Mesothelial cell of epicardium (in vitro differentiated cells): ENCODE data around the gene TATDN2. TPM values are rescaled to one million over a fixed set of nuclear protein-coding genes. Genes with fewer than 3 reads are reported as not detected.

ENCODE experiments used
- DNase-seq, 2 experiments: peaks; one replicate each; pipeline ENCODE4 v3.0.0; 2021; ENCODE audit warnings: low spot score in 2 of 2; ENCODE audit not compliant: unreplicated experiment in 2 of 2
- H3K27ac Mint-ChIP-seq: 2 replicates; pipeline ENCODE4 v1.8.0; 2021; ENCODE audit warnings: mixed read lengths
- H3K27me3 Mint-ChIP-seq: 2 replicates; pipeline ENCODE4 v1.8.0; 2021; ENCODE audit warnings: low read depth, mixed read lengths
- H3K36me3 Mint-ChIP-seq: 2 replicates; pipeline ENCODE4 v1.8.0; 2021; ENCODE audit warnings: mixed read lengths
- H3K4me1 Mint-ChIP-seq: 2 replicates; pipeline ENCODE4 v1.8.0; 2021; ENCODE audit warnings: mixed read lengths
- H3K4me3 Mint-ChIP-seq: 2 replicates; pipeline ENCODE4 v1.8.0; 2021; ENCODE audit warnings: mild to moderate bottlenecking, moderate library complexity, mixed read lengths
- H3K9me3 Mint-ChIP-seq: 2 replicates; pipeline ENCODE4 v1.8.0; 2021; ENCODE audit warnings: mixed read lengths
- total RNA-seq: library from RNA; stranded (reverse); gene quantifications from 3 replicates; pipeline ENCODE4 v1.2.1, GENCODE V29; 2021
- TF ChIP-seq, protein P1 (sequence below): fragments of 200-600 bp; sonication (generic); IDR thresholded peaks from one replicate; pipeline ENCODE4 v1.5.0; 2021; ENCODE audit warnings: antibody characterized with exemption; ENCODE audit not compliant: unreplicated experiment

The TATDN2 gene
- total RNA-seq, 1 donor from 2014 or later = 40.6 TPM

DNA sequence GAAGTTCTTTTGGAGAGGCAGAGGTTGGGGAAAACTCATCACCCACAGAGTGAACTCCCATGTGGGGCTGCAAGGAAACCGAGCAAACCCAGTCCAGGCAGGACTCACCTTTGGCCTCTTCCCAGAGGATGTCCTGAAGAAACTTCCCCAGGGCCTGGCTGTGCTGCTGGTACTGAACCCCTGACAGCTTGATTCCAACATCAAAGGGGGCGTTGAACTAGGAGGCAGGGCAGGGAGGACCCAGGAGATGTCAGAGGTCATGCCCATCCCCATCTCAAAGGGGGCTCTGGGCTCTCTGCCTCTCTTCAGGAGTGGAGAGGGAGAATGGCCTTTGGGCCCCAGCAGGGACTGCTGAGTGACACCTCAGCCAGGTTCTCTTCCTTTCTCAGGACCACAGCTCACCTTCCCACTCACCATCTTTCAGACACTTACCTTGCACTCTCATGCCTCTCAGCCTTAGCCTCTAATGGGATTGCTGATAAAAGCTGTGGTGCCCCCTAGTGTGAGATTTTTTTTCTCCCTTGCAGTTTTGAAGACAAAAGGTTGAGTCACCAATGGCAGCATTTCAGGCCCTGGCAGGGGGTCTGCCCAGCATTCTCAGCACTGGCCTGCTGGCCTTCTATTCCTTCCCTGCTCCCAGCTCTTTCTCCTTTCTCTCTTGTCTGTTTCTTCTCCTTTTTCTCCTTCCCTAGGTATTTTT is 38.5 kb downstream of the TATDN2 start:
- DNase-seq = no peak
- Mint-ChIP-seq H3K27ac (no peak overlapping the region), H3K27me3 (no peaks in the 10 kb centered on the region), H3K36me3 (peaks cover 6% of the 10 kb centered on the region), H3K4me3 (no peak overlapping the region), H3K4me1 (no peaks in the 10 kb centered on the region), H3K9me3 (no peaks in the 10 kb centered on the region)
- TF ChIP-seq, protein P1, sequence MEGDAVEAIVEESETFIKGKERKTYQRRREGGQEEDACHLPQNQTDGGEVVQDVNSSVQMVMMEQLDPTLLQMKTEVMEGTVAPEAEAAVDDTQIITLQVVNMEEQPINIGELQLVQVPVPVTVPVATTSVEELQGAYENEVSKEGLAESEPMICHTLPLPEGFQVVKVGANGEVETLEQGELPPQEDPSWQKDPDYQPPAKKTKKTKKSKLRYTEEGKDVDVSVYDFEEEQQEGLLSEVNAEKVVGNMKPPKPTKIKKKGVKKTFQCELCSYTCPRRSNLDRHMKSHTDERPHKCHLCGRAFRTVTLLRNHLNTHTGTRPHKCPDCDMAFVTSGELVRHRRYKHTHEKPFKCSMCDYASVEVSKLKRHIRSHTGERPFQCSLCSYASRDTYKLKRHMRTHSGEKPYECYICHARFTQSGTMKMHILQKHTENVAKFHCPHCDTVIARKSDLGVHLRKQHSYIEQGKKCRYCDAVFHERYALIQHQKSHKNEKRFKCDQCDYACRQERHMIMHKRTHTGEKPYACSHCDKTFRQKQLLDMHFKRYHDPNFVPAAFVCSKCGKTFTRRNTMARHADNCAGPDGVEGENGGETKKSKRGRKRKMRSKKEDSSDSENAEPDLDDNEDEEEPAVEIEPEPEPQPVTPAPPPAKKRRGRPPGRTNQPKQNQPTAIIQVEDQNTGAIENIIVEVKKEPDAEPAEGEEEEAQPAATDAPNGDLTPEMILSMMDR = no peak

GRCh38 chr3:10287936-10288574 is 39.8 kb downstream of the TATDN2 start:
- H3K36me3 Mint-ChIP-seq = no peaks in the 10 kb centered on the region
- H3K27ac Mint-ChIP-seq = no peak overlapping the region
- H3K4me1 Mint-ChIP-seq = no peaks in the 10 kb centered on the region

DNA sequence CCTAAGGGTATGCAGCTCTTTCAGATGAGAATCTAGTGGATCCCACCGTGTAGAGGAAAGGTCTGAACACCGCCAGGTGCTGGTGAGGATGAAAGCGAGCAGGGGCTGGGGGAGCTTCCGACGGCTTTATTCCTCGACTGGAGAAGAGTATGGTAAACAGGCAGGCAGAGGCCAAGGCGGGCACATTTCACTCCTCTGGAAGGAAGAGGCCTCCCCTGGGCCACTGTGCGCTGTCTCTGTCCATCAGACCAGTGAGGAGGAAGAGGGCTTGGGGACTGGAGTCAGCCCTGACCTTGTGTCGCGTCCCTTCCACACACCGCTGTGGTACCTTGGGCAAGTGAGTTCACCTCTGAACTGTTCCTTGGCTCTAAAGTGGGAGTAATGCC is 40.3 kb downstream of the TATDN2 start:
- Mint-ChIP-seq H3K36me3 (no peaks in the 10 kb centered on the region), H3K4me3 (no peak overlapping the region), H3K4me1 (no peaks in the 10 kb centered on the region), H3K27me3 (no peaks in the 10 kb centered on the region), H3K9me3 (no peaks in the 10 kb centered on the region), H3K27ac (no peak overlapping the region)
- no peak for DNase-seq
- TF ChIP-seq, protein P1 = no peak

More at GRCh38 chr3:10287936-10288574, 39.8 kb downstream of the TATDN2 start:
- Mint-ChIP-seq H3K9me3 (no peaks in the 10 kb centered on the region), H3K27me3 (no peaks in the 10 kb centered on the region), H3K4me3 (no peak overlapping the region)
- DNase-seq = no peak
- TF ChIP-seq, protein P1 = no peak

GRCh38 chr3:10289077-10289476 is 40.8 kb downstream of the TATDN2 start:
- no peak for DNase-seq
- H3K4me3 Mint-ChIP-seq = no peak overlapping the region
- H3K4me1 Mint-ChIP-seq = no peaks in the 10 kb centered on the region

GRCh38 chr3:10289787-10290355 is 41.6 kb downstream of the TATDN2 start:
- Mint-ChIP-seq H3K27me3 (no peaks in the 10 kb centered on the region), H3K4me3 (no peak overlapping the region), H3K9me3 (no peaks in the 10 kb centered on the region), H3K36me3 (no peaks in the 10 kb centered on the region), H3K27ac (no peak overlapping the region), H3K4me1 (no peaks in the 10 kb centered on the region)
- TF ChIP-seq, protein P1 = no peak
- no peak for DNase-seq

More at GRCh38 chr3:10289077-10289476, 40.8 kb downstream of the TATDN2 start:
- Mint-ChIP-seq H3K36me3 (no peaks in the 10 kb centered on the region), H3K27me3 (no peaks in the 10 kb centered on the region), H3K27ac (no peak overlapping the region), H3K9me3 (no peaks in the 10 kb centered on the region)
- TF ChIP-seq, protein P1 = no peak
